Neural cell (in vitro differentiated cells): ENCODE data around the gene AGBL4. TPM values are rescaled to one million over a fixed set of nuclear protein-coding genes. Genes with fewer than 3 reads are reported as not detected.

Experiments used
- H2AFZ ChIP-seq: fragments of 200-600, 300-800 bp; sonication (generic), shearing (Covaris generic); 2 replicates; pipeline ENCODE4 v1.6.0; 2014; ENCODE audit warnings: low read depth, mild to moderate bottlenecking, antibody characterized with exemption, low read length, moderate library complexity
- H3F3A ChIP-seq: fragments of 200-600 bp; shearing (Covaris generic); 2 replicates; pipeline ENCODE4 v1.6.1; 2016; ENCODE audit warnings: mild to moderate bottlenecking, moderate library complexity, mixed read lengths, antibody characterized with exemption, low read length; ENCODE audit not compliant: insufficient read depth, poor library complexity, severe bottlenecking
- H3K27ac ChIP-seq: fragments of 200-600, 300-800 bp; sonication (generic), shearing (Covaris generic); 2 replicates; pipeline ENCODE4 v1.5.1; 2014; ENCODE audit warnings: mild to moderate bottlenecking, low read length, moderate library complexity
- H3K27me3 ChIP-seq: fragments of 300-800, 200-600 bp; sonication (generic), shearing (Covaris generic); 2 replicates; pipeline ENCODE4 v1.6.0; 2014; ENCODE audit warnings: mild to moderate bottlenecking, low read depth, low read length, moderate library complexity; ENCODE audit not compliant: insufficient read depth
- H3K36me3 ChIP-seq: fragments of 300-800, 200-600 bp; sonication (generic), shearing (Covaris generic); 2 replicates; pipeline ENCODE4 v1.5.1; 2014; ENCODE audit warnings: mild to moderate bottlenecking, antibody characterized with exemption, low read length, moderate library complexity; ENCODE audit not compliant: insufficient read depth
- H3K4me2 ChIP-seq: fragments of 300-800, 200-600 bp; sonication (generic), shearing (Covaris generic); 2 replicates; pipeline ENCODE4 v1.6.0; 2014; ENCODE audit warnings: mild to moderate bottlenecking, low read length
- H3K4me3 ChIP-seq: fragments of 300-800, 200-600 bp; sonication (generic), shearing (Covaris generic); 2 replicates; pipeline ENCODE4 v1.5.1; 2014; ENCODE audit warnings: mild to moderate bottlenecking, low read length, moderate library complexity
- H3K79me2 ChIP-seq: fragments of 200-600 bp; shearing (Covaris generic); replicated peaks from 2 replicates; pipeline ENCODE4 v1.6.0; 2014; ENCODE audit warnings: mild to moderate bottlenecking, low read length, moderate library complexity; ENCODE audit not compliant: insufficient read depth
- H3K9ac ChIP-seq: fragments of 300-800, 200-600 bp; sonication (generic), shearing (Covaris generic); 2 replicates; pipeline ENCODE4 v1.6.1; 2016; ENCODE audit warnings: mild to moderate bottlenecking, low read length, mixed read lengths
- H3K9me2 ChIP-seq: fragments of 200-600 bp; shearing (Covaris generic); 2 replicates; pipeline ENCODE4 v1.6.1; 2016; ENCODE audit warnings: mild to moderate bottlenecking, low read length, mixed read lengths; ENCODE audit not compliant: insufficient read depth
- H3K9me3 ChIP-seq: fragments of 200-600, 300-800 bp; sonication (generic), shearing (Covaris generic); 2 replicates; pipeline ENCODE4 v1.6.1; 2016; ENCODE audit warnings: mild to moderate bottlenecking, mixed run types, low read length, moderate library complexity, mixed read lengths
- H4K20me1 ChIP-seq: fragments of 200-600 bp; shearing (Covaris generic); 2 replicates; pipeline ENCODE4 v1.6.1; 2016; ENCODE audit warnings: mild to moderate bottlenecking, mixed run types; ENCODE audit not compliant: insufficient read depth
- CTCF ChIP-seq: fragments of 450-650 bp; IDR thresholded peaks from 2 replicates; pipeline ENCODE4 v1.5.1; 2014; ENCODE audit warnings: antibody characterized with exemption, mild to moderate bottlenecking, moderate library complexity; ENCODE audit not compliant: poor library complexity, severe bottlenecking
- EP300 ChIP-seq: fragments of 450-650 bp; conservative IDR thresholded peaks from 2 replicates; pipeline ENCODE4 v1.6.1; 2014; ENCODE audit warnings: antibody characterized with exemption, mild to moderate bottlenecking, moderate library complexity; ENCODE audit not compliant: poor library complexity, severe bottlenecking
- EZH2 ChIP-seq: fragments of 200-600, 300-800 bp; shearing (Covaris generic), sonication (generic); IDR thresholded peaks from 2 replicates; pipeline ENCODE4 v1.6.1; 2014; ENCODE audit warnings: antibody characterized with exemption, low read length, borderline replicate concordance, mild to moderate bottlenecking; ENCODE audit not compliant: insufficient read depth, poor library complexity, severe bottlenecking
- MXI1 ChIP-seq: fragments of 450-650 bp; conservative IDR thresholded peaks from 2 replicates; pipeline ENCODE4 v1.6.1; 2014; ENCODE audit warnings: antibody characterized with exemption, mild to moderate bottlenecking; ENCODE audit not compliant: poor library complexity, severe bottlenecking
- POLR2AphosphoS5 ChIP-seq: IDR thresholded peaks from 2 replicates; pipeline ENCODE4 v1.6.1; 2012
- RAD21 ChIP-seq: fragments of 450-650 bp; conservative IDR thresholded peaks from 2 replicates; pipeline ENCODE4 v1.6.1; 2014; ENCODE audit warnings: antibody characterized with exemption, mild to moderate bottlenecking, moderate library complexity
- REST ChIP-seq: IDR thresholded peaks from 2 replicates; pipeline ENCODE4 v1.6.1; 2012; ENCODE audit warnings: borderline replicate concordance
- SMC3 ChIP-seq: fragments of 450-650 bp; conservative IDR thresholded peaks from 2 replicates; pipeline ENCODE4 v1.6.1; 2014; ENCODE audit warnings: antibody characterized with exemption, mild to moderate bottlenecking, moderate library complexity; ENCODE audit not compliant: poor library complexity
- TAF1 ChIP-seq: IDR thresholded peaks from 2 replicates; pipeline ENCODE4 v1.6.1; 2012; ENCODE audit warnings: low read depth
- polyA plus RNA-seq: library from polyadenylated mRNA; depleted of rRNA; stranded (reverse); fragments of >200 nt; gene quantifications from 2 replicates; pipeline ENCODE4 v1.2.3, GENCODE V29; 2014

The AGBL4 gene
- polyA plus RNA-seq, 1 donor from 2014 or later = 1.3 TPM

DNA sequence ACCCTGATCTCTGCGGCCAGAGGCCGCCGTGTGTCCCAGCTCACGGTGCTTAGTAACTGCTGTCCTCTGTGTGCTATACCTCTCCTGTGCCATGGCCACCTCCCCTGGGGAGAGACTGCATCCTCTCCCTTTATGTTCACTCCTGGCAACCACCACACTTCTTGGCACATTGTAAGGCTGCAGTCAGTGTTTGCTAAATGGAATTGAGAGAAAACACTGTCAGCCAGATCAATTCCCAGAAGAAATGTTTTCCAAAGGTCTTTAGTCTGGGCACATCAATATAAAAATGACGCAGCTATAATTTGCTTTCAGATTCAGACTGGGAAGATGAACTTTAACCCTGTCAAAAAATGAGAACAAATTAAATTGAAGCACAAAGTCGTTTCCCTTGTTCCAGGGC lies 1343.9 kb downstream of the AGBL4 start:
- Histone ChIP-seq H3K79me2 (no peaks in the 10 kb centered on the region), H3K27me3 (no peaks in the 10 kb centered on the region), H2AFZ (no peak overlapping the region), H3K4me2 (no peak overlapping the region), H3K36me3 (no peaks in the 10 kb centered on the region), H3F3A (no peaks in the 10 kb centered on the region), H3K4me3 (no peak overlapping the region), H3K27ac (no peak overlapping the region), H4K20me1 (no peaks in the 10 kb centered on the region), H3K9ac (no peak overlapping the region), H3K9me2 (no peaks in the 10 kb centered on the region), H3K9me3 (no peaks in the 10 kb centered on the region)
- TF ChIP-seq REST (no peak), CTCF (no peak), EZH2 (no peak), TAF1 (no peak), SMC3 (no peak)

- Histone ChIP-seq H2AFZ (no peak overlapping the region), H3K79me2 (no peaks in the 10 kb centered on the region), H3K4me2 (no peak overlapping the region), H3K9me3 (no peaks in the 10 kb centered on the region), H3K9me2 (no peaks in the 10 kb centered on the region), H4K20me1 (no peaks in the 10 kb centered on the region), H3K4me3 (no peak overlapping the region), H3K27ac (no peak overlapping the region), H3K27me3 (no peaks in the 10 kb centered on the region), H3K36me3 (no peaks in the 10 kb centered on the region), H3F3A (no peaks in the 10 kb centered on the region), H3K9ac (no peak overlapping the region)
- no peak for TF ChIP-seq REST
- no peak for TF ChIP-seq TAF1
- TF ChIP-seq POLR2AphosphoS5 = no peak
- TF ChIP-seq SMC3 = no peak
- no peak for TF ChIP-seq EP300
- no peak for TF ChIP-seq CTCF
- no peak for TF ChIP-seq EZH2
- no peak for TF ChIP-seq MXI1
- TF ChIP-seq RAD21 = no peak
Observed at GRCh38 chr1:48678710-48679505, 1344.8 kb downstream of the AGBL4 start.
